Mucosa of stomach (tissue), 1 donor: ENCODE measurements around the gene ERICH2.
"Not testable (repeated sequence)": the region's sequence is repeated elsewhere in the genome, so short reads cannot be mapped to it uniquely, and the experiment has no call there.

ENCODE experiments used
- H3K27me3 ChIP-seq: one replicate; pipeline ENCODE4 v1.7.0; 2013; ENCODE audit warnings: mild to moderate bottlenecking, low read length; ENCODE audit not compliant: control insufficient read depth, insufficient read depth
- H3K36me3 ChIP-seq: one replicate; pipeline ENCODE4 v1.7.0; 2013; ENCODE audit warnings: low read length; ENCODE audit not compliant: control insufficient read depth, insufficient read depth
- H3K4me1 ChIP-seq: one replicate; pipeline ENCODE4 v1.7.0; 2013; ENCODE audit warnings: mild to moderate bottlenecking, low read length; ENCODE audit not compliant: control insufficient read depth, insufficient read depth
- H3K4me3 ChIP-seq: one replicate; pipeline ENCODE4 v1.7.0; 2013; ENCODE audit warnings: low read length
- H3K9ac ChIP-seq: one replicate; pipeline ENCODE4 v1.7.0; 2013; ENCODE audit warnings: mild to moderate bottlenecking, low read length, moderate library complexity
- H3K9me3 ChIP-seq: one replicate; pipeline ENCODE4 v1.7.0; 2013; ENCODE audit warnings: mild to moderate bottlenecking, low read length, moderate library complexity; ENCODE audit not compliant: control insufficient read depth
- donor health status: Pancreatic carcinoma.

ERICH2 gene

DNA sequence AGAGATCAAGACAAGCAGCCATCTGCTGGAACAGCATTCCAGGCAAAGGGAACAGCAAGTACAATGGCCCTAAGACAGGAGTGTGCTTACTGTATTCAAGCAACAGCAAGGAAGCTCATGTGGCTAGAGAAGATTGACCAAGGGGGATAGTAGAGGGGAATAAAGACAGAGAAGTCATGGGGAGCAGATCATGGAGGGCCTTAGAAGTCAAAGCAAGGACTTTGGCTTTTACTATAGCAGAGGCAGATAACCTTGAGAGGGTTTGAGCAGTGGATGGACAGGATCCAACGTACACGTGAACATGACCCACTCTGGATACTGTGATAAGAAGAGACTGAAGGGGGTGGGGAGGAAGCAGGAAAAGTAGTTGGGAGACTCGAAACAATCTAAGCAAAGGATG, 28.2 kb upstream of the ERICH2 start:
- no peak overlapping the region for H3K9ac ChIP-seq
- H3K36me3 ChIP-seq, result no peaks in the 10 kb centered on the region
- H3K27me3 ChIP-seq, result no peaks in the 10 kb centered on the region
- H3K4me1 ChIP-seq, result peaks cover 32% of the 10 kb centered on the region
- H3K9me3 ChIP-seq, result no peaks in the 10 kb centered on the region
- no peak overlapping the region for H3K4me3 ChIP-seq

DNA sequence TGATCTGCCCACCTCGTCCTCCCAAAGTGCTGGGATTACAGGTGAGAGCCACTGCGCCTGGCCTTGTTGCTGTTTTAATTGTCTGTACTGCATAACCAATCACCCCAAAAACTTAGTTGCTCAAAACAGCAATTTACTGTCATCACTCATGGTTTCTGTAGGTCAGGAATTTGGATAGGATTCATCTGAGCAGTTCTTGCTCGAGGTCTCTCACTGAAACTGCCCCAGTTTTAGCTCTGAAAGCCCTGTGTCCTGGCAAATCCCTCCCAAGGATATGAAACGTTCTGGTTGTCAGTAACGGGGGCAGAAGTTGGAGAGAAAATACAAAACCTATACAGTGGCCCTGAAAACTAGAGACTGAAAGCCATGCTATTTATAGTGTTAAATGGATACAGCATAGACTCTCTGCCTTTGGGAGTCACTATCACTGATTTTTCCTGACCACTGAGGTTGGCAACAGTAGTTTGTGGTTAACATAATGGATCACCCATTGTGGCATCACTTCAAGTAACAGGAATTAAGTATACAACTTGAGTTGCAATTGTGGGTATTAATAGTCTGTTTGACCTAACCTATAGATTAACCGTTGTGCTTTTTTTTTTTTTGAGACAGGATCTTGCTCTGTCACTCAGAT, 27.2 kb upstream of the ERICH2 start:
- Histone ChIP-seq H3K9ac (no peak overlapping the region), H3K9me3 (no peaks in the 10 kb centered on the region), H3K4me3 (no peak overlapping the region), H3K36me3 (no peaks in the 10 kb centered on the region), H3K27me3 (no peaks in the 10 kb centered on the region), H3K4me1 (peaks cover 27% of the 10 kb centered on the region)

DNA sequence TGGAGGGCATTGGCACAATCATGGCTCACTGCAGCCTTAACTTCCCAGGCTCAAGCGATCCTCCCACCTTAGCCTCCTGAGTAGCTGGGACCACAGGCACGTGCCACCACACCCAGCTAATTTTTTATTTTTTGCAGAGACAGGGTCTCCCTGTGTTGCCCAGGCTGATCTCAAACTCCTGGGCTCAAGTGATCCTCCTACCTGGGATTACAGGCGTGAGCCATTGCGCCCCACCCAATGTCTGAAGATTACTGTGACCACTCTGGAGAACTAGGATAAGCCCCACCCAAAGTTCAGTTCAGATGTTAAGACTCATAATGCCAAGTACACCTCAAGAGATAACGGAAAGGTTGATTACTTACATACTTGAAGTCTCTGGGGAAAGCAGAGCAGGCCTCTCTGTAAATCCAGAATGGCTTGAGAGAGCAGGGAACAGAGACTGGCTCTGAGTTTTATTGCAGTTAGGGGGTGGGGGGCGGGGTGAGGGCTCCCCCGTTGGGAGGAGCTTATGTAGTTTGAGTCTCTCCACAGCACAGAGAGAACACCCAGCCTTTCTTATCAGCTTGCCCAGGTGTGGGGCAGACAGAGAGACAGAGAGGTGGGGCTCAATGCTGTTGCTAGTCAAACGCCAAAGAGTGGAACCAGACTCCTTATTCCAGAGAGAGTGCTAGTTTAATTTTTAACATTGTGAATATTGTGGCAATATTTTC, 26.5 kb upstream of the ERICH2 start:
- Histone ChIP-seq H3K9ac (no peak overlapping the region), H3K36me3 (no peaks in the 10 kb centered on the region), H3K27me3 (no peaks in the 10 kb centered on the region), H3K9me3 (no peaks in the 10 kb centered on the region), H3K4me3 (no peak overlapping the region), H3K4me1 (peaks cover 22% of the 10 kb centered on the region)

DNA sequence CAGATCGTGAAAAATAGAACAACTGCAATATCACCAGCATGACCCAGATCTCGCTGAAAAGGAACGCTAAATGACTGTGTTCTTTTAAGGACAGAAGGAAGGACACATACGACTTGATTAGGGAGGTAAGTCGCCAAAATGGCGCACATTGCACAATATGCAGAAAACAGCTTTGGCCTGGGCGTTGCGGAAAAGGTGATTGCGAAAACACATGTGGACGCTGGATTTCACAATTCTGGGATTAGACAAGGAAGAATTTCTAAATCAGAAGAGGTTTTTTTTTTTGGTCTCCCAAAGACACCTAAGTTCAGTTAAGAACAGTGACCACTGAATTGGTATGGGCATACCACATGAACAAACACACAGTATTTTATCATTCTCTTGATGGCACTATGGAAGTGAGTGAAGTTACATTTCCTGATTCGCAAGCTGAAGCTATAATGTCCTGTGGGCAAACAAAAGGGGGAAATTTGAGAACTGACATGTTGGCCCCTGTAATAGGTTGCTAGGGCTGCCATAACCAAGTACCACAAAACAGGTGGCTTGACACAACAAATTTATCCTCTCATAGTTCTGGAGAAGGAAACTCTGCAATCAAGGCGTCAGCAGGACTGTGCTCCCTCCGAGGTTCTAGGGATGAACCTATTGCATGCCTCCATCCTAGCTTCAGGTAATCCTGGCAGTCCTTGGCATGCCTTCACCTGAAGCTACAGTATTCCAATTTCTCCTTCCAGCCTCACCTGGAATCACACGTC, 25.8 kb upstream of the ERICH2 start:
- Histone ChIP-seq H3K4me3 (no peak overlapping the region), H3K9me3 (no peaks in the 10 kb centered on the region), H3K9ac (no peak overlapping the region), H3K27me3 (no peaks in the 10 kb centered on the region), H3K36me3 (no peaks in the 10 kb centered on the region), H3K4me1 (peaks cover 16% of the 10 kb centered on the region)

DNA sequence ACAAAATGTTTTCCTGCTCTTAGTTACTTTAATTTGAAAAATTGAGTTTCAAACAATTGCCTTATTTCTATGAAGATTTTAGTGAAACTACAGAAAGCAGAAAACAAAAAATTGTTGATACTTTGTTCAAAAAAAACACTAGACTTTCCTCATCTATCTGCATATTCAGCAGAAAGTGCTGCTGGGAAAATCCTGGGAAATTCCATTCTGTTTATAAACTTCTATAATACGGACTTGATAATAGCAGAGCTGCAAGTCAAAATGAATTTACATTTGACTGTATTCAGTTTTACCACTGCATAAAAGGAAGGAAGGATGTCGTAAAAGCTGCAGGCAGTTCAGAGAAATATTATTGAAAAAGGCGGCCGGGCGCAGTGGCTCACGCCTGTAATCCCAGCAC, 24.9 kb upstream of the ERICH2 start:
- no peaks in the 10 kb centered on the region for H3K27me3 ChIP-seq
- H3K4me3 ChIP-seq, result no peak overlapping the region
- H3K4me1 ChIP-seq, result peaks cover 13% of the 10 kb centered on the region
- no peaks in the 10 kb centered on the region for H3K9me3 ChIP-seq
- H3K36me3 ChIP-seq, result no peaks in the 10 kb centered on the region
- H3K9ac ChIP-seq, result no peak overlapping the region

- no peak overlapping the region for H3K9ac ChIP-seq
- no peaks in the 10 kb centered on the region for H3K36me3 ChIP-seq
- no peaks in the 10 kb centered on the region for H3K9me3 ChIP-seq
These were observed 22.3 kb upstream of the ERICH2 start for GRCh38 chr2:170747921-170748320.

GRCh38 chr2:170751555-170751954, 18.6 kb upstream of the ERICH2 start:
- not testable (repeated sequence) for H3K27me3 ChIP-seq, H3K36me3 ChIP-seq, H3K4me1 ChIP-seq, H3K9me3 ChIP-seq, H3K4me3 ChIP-seq, H3K9ac ChIP-seq

More at GRCh38 chr2:170747921-170748320, 22.3 kb upstream of the ERICH2 start:
- Histone ChIP-seq H3K27me3 (no peaks in the 10 kb centered on the region), H3K4me1 (peaks cover 13% of the 10 kb centered on the region), H3K4me3 (no peak overlapping the region)

- Histone ChIP-seq H3K36me3 (no peaks in the 10 kb centered on the region), H3K4me3 (no peak overlapping the region), H3K9me3 (no peaks in the 10 kb centered on the region)
These were observed 8.6 kb upstream of the ERICH2 start for GRCh38 chr2:170761572-170761971.

DNA sequence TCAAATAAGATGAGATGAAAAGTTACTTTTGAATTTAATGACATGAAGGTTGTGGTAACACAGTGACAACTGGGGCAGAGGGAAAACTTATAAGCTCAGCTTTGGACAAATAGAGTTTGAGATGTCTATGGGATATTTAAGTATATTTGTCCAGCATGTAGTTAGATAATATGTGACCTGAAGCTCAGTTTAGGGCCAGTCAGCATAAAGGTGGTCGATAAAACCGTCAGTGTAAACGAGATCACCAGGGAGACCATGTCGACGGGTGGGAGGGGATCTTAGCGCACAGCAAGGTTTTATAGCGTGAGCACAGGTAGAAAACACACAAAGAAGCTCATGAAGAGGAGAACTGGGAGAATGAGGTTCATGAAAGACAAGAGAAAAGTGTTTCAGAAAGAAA, 7.4 kb upstream of the ERICH2 start:
- Histone ChIP-seq H3K9ac (no peak overlapping the region), H3K9me3 (no peaks in the 10 kb centered on the region), H3K27me3 (no peaks in the 10 kb centered on the region)

More at GRCh38 chr2:170761572-170761971, 8.6 kb upstream of the ERICH2 start:
- H3K9ac ChIP-seq, result no peak overlapping the region
- H3K4me1 ChIP-seq, result no peaks in the 10 kb centered on the region
- H3K27me3 ChIP-seq, result no peaks in the 10 kb centered on the region

DNA sequence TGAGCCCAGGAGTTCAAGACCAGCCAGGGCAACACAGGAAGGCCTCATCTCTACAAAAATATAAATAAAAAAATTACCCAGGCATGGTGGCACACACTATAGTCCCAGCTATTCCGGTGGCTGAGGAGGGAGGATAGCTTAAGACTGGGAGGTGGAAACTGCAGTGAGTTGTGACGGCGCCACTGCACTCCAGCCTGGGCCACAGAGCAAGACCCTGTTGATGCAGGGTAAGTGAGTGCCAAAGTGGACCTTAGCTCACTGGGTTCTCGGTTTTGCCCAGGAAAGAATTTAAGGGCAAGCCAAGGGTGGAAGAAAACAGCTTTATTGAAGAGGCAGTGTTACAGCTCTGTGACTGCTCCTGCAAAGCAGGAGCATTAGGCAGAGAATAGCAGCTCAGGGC, 6.9 kb upstream of the ERICH2 start:
- no peaks in the 10 kb centered on the region for H3K36me3 ChIP-seq
- H3K4me1 ChIP-seq, result no peaks in the 10 kb centered on the region
- H3K9ac ChIP-seq, result no peak overlapping the region
- no peaks in the 10 kb centered on the region for H3K27me3 ChIP-seq
- H3K9me3 ChIP-seq, result no peaks in the 10 kb centered on the region
- no peak overlapping the region for H3K4me3 ChIP-seq

More for the DNA sequence above, 7.4 kb upstream of the ERICH2 start:
- Histone ChIP-seq H3K4me1 (no peaks in the 10 kb centered on the region), H3K36me3 (no peaks in the 10 kb centered on the region), H3K4me3 (no peak overlapping the region)

DNA sequence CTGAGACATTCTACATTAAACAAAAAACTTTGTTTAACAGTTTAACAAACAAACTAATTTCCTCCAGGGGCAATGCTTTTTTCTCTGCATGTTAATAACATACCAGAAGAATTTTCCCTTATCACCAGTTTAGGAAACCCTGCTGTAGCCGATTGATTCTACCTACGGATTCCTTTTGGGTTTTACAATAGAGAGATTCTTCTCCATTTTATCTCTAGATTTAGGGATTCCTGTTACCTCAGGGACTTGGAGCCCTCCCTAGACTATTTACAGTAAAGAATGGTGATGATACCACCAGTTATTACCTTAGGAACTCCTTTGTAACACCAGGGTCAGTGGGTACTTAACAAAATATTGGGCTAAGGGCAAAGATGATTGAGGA, 5.3 kb upstream of the ERICH2 start:
- no peaks in the 10 kb centered on the region for H3K4me1 ChIP-seq
- no peaks in the 10 kb centered on the region for H3K27me3 ChIP-seq
- no peak overlapping the region for H3K9ac ChIP-seq
- no peak overlapping the region for H3K4me3 ChIP-seq
- no peaks in the 10 kb centered on the region for H3K9me3 ChIP-seq
- H3K36me3 ChIP-seq, result no peaks in the 10 kb centered on the region

DNA sequence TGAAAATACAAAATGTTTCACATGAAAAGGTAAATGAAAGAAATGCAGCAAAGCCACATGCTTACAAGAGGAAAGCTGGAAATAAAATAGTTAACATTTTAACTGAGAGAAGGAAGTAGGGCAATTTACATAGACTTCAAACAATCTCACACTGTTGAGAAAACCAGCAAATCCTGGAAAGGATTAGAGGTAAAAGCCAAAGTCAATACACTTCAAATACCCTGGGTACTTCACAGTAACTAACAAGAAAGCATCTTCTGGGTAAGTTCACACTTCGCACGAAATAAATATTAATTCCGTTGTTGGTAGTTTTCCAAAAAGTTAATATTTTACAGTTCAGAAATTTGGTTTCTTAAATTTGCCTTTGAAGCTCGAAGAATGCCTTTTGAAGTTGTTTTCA, 3.5 kb upstream of the ERICH2 start:
- H3K36me3 ChIP-seq, result no peaks in the 10 kb centered on the region
- H3K4me1 ChIP-seq, result no peaks in the 10 kb centered on the region
- H3K27me3 ChIP-seq, result no peaks in the 10 kb centered on the region
- H3K4me3 ChIP-seq, result no peak overlapping the region
- no peaks in the 10 kb centered on the region for H3K9me3 ChIP-seq
- H3K9ac ChIP-seq, result no peak overlapping the region
